ENCODE results near the gene ABTB1. TPM values are rescaled to one million over a fixed set of nuclear protein-coding genes. Genes with fewer than 3 reads are reported as not detected.

ABTB1 gene
- total and polyA plus RNA-seq, 2 of the 13 experiments (the other 11 are each of a cell fraction or from before 2014, with no cell fraction given): 0.42 to 14.5 TPM

GRCh38 chr3:127701280-127701911, 28.6 kb downstream of the ABTB1 start:
- 27% methylated on average over 11 of the region's 11 CpGs for WGBS (ENCODE audit: low lambda C conversion rate)
- Histone ChIP-seq H3K27me3 (ENCODE audit: control insufficient read depth in 1 of 2, insufficient read depth in 2 of 2, low read length in 2 of 2) (peaks cover 2 to 7% of the 10 kb centered on the region in 2 experiments; a peak in 2 of 5 replicates), H4K20me1 (ENCODE audit: insufficient read depth, low read length) (no peaks in the 10 kb centered on the region), H3K79me2 (ENCODE audit: insufficient read depth, low read length) (no peaks in the 10 kb centered on the region), H3K4me3 (replicated peaks in 1 of 3; ENCODE audit: insufficient read depth in 1 of 3, low read depth in 2 of 3, low read length in 3 of 3) (no peak overlapping the region), H2AFZ (ENCODE audit: low read length) (no peak overlapping the region), H3K9ac (ENCODE audit: insufficient read depth, low read depth, low read length) (no peak overlapping the region), H3K4me2 (ENCODE audit: low read depth, low read length) (no peak overlapping the region), H3K9me3 (ENCODE audit: low read length) (no peaks in the 10 kb centered on the region), H3K36me3 (replicated peaks in 1 of 2; ENCODE audit: control insufficient read depth in 1 of 2, insufficient read depth in 2 of 2, low read length in 2 of 2) (no peaks in the 10 kb centered on the region), H3K27ac (ENCODE audit: extremely low read length, insufficient read depth, low read length) (no peak overlapping the region), H3K4me1 (ENCODE audit: insufficient read depth, low read length) (peaks cover 12% of the 10 kb centered on the region)
- ATAC-seq (no peak), DNase-seq (ENCODE audit: low spot score) (no peak), FAIRE-seq (no peak)
- intact Hi-C loops (cut with micrococcal nuclease; ENCODE audit: unreplicated experiment): no loop called here
- in situ Hi-C loops (cut with HindIII; ENCODE audit: extremely low pct_ligation_motif_present, low pct_unique_long_range_greater_than_20kb): no loop called here
- TF ChIP-seq TBX3 (IDR thresholded peaks at IDR 0.05; ENCODE audit: borderline replicate concordance) (no peak), POLR2G (IDR thresholded peaks at IDR 0.05; ENCODE audit: low read depth, low read length) (no peak), CSRNP1 (CRISPR knock-in tag; IDR thresholded peaks at IDR 0.05) (no peak), ZNF468 (CRISPR knock-in tag; IDR thresholded peaks at IDR 0.05) (no peak), DRAP1 (CRISPR knock-in tag; IDR thresholded peaks at IDR 0.05) (no peak), TCF7L2 (IDR thresholded peaks at IDR 0.05; ENCODE audit: low read depth, low read length) (no peak), TSC22D2 (CRISPR knock-in tag; IDR thresholded peaks at IDR 0.05; ENCODE audit: borderline replicate concordance) (no peak), KDM1A (CRISPR knock-in tag; IDR thresholded peaks at IDR 0.05) (no peak), XBP1 (CRISPR knock-in tag; IDR thresholded peaks at IDR 0.05) (no peak), NKX3-1 (CRISPR knock-in tag; IDR thresholded peaks at IDR 0.05) (no peak), ZMYM3 (CRISPR knock-in tag; IDR thresholded peaks at IDR 0.05) (no peak), ZNF33A (CRISPR knock-in tag; IDR thresholded peaks at IDR 0.05; ENCODE audit: borderline replicate concordance) (no peak), ZNF788 (CRISPR knock-in tag; IDR thresholded peaks at IDR 0.05; ENCODE audit: borderline replicate concordance) (no peak), YEATS4 (CRISPR knock-in tag; IDR thresholded peaks at IDR 0.05; ENCODE audit: borderline replicate concordance) (no peak), FIP1L1 (IDR thresholded peaks at IDR 0.05; ENCODE audit: borderline replicate concordance, insufficient read depth, low read depth, low read length) (no peak)
- TF ChIP-seq, protein P1, sequence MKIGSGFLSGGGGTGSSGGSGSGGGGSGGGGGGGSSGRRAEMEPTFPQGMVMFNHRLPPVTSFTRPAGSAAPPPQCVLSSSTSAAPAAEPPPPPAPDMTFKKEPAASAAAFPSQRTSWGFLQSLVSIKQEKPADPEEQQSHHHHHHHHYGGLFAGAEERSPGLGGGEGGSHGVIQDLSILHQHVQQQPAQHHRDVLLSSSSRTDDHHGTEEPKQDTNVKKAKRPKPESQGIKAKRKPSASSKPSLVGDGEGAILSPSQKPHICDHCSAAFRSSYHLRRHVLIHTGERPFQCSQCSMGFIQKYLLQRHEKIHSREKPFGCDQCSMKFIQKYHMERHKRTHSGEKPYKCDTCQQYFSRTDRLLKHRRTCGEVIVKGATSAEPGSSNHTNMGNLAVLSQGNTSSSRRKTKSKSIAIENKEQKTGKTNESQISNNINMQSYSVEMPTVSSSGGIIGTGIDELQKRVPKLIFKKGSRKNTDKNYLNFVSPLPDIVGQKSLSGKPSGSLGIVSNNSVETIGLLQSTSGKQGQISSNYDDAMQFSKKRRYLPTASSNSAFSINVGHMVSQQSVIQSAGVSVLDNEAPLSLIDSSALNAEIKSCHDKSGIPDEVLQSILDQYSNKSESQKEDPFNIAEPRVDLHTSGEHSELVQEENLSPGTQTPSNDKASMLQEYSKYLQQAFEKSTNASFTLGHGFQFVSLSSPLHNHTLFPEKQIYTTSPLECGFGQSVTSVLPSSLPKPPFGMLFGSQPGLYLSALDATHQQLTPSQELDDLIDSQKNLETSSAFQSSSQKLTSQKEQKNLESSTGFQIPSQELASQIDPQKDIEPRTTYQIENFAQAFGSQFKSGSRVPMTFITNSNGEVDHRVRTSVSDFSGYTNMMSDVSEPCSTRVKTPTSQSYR (CRISPR knock-in tag; IDR thresholded peaks at IDR 0.05; ENCODE audit: borderline replicate concordance): no peak
- BruUV-seq (replicated peaks): no TSS peak
- CTCF ChIA-PET (ENCODE audit: low intra/inter-chr PET ratio, low total read pairs): no interaction called here
- POLR2A ChIA-PET: no interaction called here

Measured in HepG2 (cell line).